ENCODE data around the gene NPR2. TPM values are rescaled to one million over a fixed set of nuclear protein-coding genes. Genes with fewer than 3 reads are reported as not detected.

NPR2 gene
- total RNA-seq, 1 donor: 16.6 TPM

DNA sequence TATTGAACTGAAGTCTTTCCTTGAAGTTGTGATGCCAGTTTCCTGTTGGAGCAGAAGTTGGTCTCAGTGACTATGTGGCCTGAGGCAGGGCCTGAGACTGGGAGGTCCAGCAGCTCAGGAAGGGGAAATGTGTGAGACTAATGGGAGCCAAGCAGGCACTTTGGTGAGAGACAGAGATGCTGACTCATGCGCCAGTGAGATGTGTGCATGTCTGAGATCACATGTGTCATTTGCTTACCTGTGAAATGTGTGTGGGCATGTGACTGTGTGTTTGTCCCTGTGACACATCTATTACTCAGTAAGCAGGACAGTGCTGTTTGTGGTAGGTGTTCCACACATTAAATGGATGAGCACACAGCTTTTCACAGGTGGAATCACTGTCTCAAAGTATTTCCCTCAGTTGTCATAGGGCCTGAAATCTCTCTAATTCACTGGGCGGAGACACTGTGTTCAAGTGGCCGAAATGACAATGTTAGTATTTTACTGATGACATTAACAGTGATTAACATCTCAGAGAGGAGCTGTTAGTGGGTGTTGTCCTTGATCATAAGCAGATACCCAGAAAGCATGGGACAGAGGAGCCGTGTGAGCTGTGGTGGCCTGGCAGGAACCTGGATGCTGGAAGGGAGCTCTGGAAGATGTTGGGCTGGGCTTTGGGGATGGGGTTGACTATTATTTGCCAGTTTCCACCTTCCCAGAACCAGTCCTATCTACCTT lies 7.4 kb downstream of the NPR2 start:
- H3K4me2 ChIP-seq (ENCODE audit: insufficient read depth, low read length): no peak overlapping the region
- peaks cover 36% of the 10 kb centered on the region for H3K36me3 ChIP-seq (ENCODE audit: insufficient read depth, low read length)
- H3K27ac ChIP-seq (ENCODE audit: low read depth, low read length): no peak overlapping the region
- H2AFZ ChIP-seq (ENCODE audit: low read length): no peak overlapping the region
- DNase-seq (ENCODE audit: insufficient read length, low spot score, missing footprints): peak; percentile 53
- H3K4me1 ChIP-seq (ENCODE audit: insufficient read depth, low read length): peaks cover 23% of the 10 kb centered on the region
- H4K20me1 ChIP-seq (ENCODE audit: insufficient read depth, low read length): no peaks in the 10 kb centered on the region
- no peaks in the 10 kb centered on the region for H3K9me3 ChIP-seq (ENCODE audit: low read depth, low read length)
- H3K4me3 ChIP-seq (ENCODE audit: insufficient read depth, low read length): no peak overlapping the region
- TF ChIP-seq, protein P1, sequence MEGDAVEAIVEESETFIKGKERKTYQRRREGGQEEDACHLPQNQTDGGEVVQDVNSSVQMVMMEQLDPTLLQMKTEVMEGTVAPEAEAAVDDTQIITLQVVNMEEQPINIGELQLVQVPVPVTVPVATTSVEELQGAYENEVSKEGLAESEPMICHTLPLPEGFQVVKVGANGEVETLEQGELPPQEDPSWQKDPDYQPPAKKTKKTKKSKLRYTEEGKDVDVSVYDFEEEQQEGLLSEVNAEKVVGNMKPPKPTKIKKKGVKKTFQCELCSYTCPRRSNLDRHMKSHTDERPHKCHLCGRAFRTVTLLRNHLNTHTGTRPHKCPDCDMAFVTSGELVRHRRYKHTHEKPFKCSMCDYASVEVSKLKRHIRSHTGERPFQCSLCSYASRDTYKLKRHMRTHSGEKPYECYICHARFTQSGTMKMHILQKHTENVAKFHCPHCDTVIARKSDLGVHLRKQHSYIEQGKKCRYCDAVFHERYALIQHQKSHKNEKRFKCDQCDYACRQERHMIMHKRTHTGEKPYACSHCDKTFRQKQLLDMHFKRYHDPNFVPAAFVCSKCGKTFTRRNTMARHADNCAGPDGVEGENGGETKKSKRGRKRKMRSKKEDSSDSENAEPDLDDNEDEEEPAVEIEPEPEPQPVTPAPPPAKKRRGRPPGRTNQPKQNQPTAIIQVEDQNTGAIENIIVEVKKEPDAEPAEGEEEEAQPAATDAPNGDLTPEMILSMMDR (IDR thresholded peaks at IDR 0.05; ENCODE audit: extremely low read depth, low read depth, low read length): no peak
- H3K27me3 ChIP-seq (ENCODE audit: insufficient read depth, low read length): no peaks in the 10 kb centered on the region
- peaks cover 36% of the 10 kb centered on the region for H3K79me2 ChIP-seq (ENCODE audit: insufficient read depth, low read length)

DNA sequence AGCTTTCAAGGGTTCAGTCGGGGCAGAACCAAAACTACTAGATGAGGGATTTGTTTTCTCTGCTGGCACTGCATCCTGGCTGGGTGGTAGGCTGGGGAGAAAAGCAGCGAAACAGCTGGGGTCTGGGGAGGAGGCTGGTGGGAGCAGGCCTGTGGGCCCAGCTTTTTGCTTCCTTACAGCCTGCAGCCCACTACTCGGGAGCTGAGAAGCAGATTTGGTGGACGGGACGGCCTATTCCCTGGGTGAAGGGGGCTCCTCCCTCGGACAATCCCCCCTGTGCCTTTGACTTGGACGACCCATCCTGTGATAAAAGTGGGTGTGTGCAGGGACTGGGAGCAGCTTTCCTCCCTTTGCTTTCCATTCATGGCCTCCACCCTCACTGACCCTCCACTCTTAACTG lies 9.1 kb downstream of the NPR2 start:
- Histone ChIP-seq H3K27ac (ENCODE audit: low read depth, low read length) (no peak overlapping the region), H3K79me2 (ENCODE audit: insufficient read depth, low read length) (peaks cover 19% of the 10 kb centered on the region), H3K9me3 (ENCODE audit: low read depth, low read length) (no peaks in the 10 kb centered on the region), H3K27me3 (ENCODE audit: insufficient read depth, low read length) (no peaks in the 10 kb centered on the region), H2AFZ (ENCODE audit: low read length) (no peak overlapping the region), H4K20me1 (ENCODE audit: insufficient read depth, low read length) (no peaks in the 10 kb centered on the region), H3K4me3 (ENCODE audit: insufficient read depth, low read length) (no peak overlapping the region), H3K4me2 (ENCODE audit: insufficient read depth, low read length) (no peak overlapping the region), H3K4me1 (ENCODE audit: insufficient read depth, low read length) (peaks cover 6% of the 10 kb centered on the region), H3K36me3 (ENCODE audit: insufficient read depth, low read length) (peaks cover 42% of the 10 kb centered on the region)
- TF ChIP-seq, protein P1 (IDR thresholded peaks at IDR 0.05; ENCODE audit: extremely low read depth, low read depth, low read length): no peak
- DNase-seq (ENCODE audit: insufficient read length, low spot score, missing footprints): no peak

DNA sequence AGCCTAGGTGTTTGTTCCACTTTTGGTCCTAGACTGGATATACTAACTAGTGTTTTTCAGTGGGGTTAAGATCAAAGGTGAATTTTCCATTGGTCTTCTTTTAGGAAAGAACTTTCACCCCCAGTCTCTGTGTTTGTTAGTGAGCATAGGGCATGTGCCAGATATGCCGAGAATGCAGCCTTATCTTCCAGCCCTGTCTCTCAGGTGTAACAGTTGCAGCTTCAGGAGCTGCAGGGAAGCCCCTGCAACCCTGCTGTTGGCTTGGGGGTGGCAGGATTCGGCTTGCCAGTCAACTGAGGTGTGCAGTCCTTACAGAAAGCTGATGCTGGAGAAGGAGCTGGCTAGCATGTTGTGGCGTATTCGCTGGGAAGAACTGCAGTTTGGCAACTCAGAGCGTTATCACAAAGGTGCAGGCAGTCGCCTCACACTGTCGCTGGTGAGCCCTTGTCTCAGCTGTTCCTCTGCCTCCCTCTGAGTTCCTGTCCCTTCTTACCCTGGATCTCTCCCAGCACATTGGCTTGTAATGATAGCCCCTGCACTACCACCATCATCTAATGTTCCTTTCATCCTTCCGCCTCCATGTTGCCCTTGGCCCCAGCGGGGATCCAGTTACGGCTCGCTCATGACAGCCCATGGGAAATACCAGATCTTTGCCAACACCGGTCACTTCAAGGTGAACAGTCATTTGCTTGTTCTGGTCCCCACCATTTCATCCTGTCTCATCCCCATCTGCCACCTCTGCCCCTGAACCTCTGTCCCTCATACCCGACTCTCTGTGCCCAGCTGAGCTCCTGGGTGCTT lies 10.1 kb downstream of the NPR2 start:
- DNase-seq (ENCODE audit: insufficient read length, low spot score, missing footprints): no peak
- H4K20me1 ChIP-seq (ENCODE audit: insufficient read depth, low read length): no peaks in the 10 kb centered on the region
- peaks cover 6% of the 10 kb centered on the region for H3K4me1 ChIP-seq (ENCODE audit: insufficient read depth, low read length)
- no peak overlapping the region for H3K27ac ChIP-seq (ENCODE audit: low read depth, low read length)
- peaks cover 52% of the 10 kb centered on the region for H3K36me3 ChIP-seq (ENCODE audit: insufficient read depth, low read length)
- H3K4me2 ChIP-seq (ENCODE audit: insufficient read depth, low read length): no peak overlapping the region
- no peaks in the 10 kb centered on the region for H3K27me3 ChIP-seq (ENCODE audit: insufficient read depth, low read length)
- H2AFZ ChIP-seq (ENCODE audit: low read length): no peak overlapping the region
- H3K9me3 ChIP-seq (ENCODE audit: low read depth, low read length): no peaks in the 10 kb centered on the region
- H3K79me2 ChIP-seq (ENCODE audit: insufficient read depth, low read length): peaks cover 12% of the 10 kb centered on the region
- TF ChIP-seq, protein P1 (IDR thresholded peaks at IDR 0.05; ENCODE audit: extremely low read depth, low read depth, low read length): no peak
- H3K4me3 ChIP-seq (ENCODE audit: insufficient read depth, low read length): no peak overlapping the region

- TF ChIP-seq, protein P1 (IDR thresholded peaks at IDR 0.05; ENCODE audit: extremely low read depth, low read depth, low read length): no peak
- H3K9me3 ChIP-seq (ENCODE audit: low read depth, low read length): no peaks in the 10 kb centered on the region
Observed at GRCh38 chr9:35806101-35806500, 14.7 kb downstream of the NPR2 start.

More at GRCh38 chr9:35806101-35806500, 14.7 kb downstream of the NPR2 start:
- Histone ChIP-seq H3K4me3 (ENCODE audit: insufficient read depth, low read length) (no peak overlapping the region), H2AFZ (ENCODE audit: low read length) (no peak overlapping the region), H3K27me3 (ENCODE audit: insufficient read depth, low read length) (no peaks in the 10 kb centered on the region), H3K27ac (ENCODE audit: low read depth, low read length) (no peak overlapping the region), H3K79me2 (ENCODE audit: insufficient read depth, low read length) (no peaks in the 10 kb centered on the region), H4K20me1 (ENCODE audit: insufficient read depth, low read length) (no peaks in the 10 kb centered on the region), H3K4me1 (ENCODE audit: insufficient read depth, low read length) (no peaks in the 10 kb centered on the region), H3K4me2 (ENCODE audit: insufficient read depth, low read length) (no peak overlapping the region), H3K36me3 (ENCODE audit: insufficient read depth, low read length) (peaks cover 66% of the 10 kb centered on the region)
- DNase-seq (ENCODE audit: insufficient read length, low spot score, missing footprints): no peak
